SK-N-MC (cell line): ENCODE results near the gene RBM19.

Experiments used
- DNase-seq: peaks from one replicate; pipeline ENCODE4 v3.0.0-alpha.2; 2011; ENCODE audit warnings: low read depth, low spot score
- H3K27ac ChIP-seq: fragments of 200-600 bp; sonication (generic); 2 replicates; pipeline ENCODE4 v1.5.1; 2016; ENCODE audit warnings: mixed run types
- H3K36me3 ChIP-seq: fragments of 200-600 bp; sonication (generic); 2 replicates; pipeline ENCODE4 v1.6.1; 2017; ENCODE audit warnings: antibody characterized with exemption, low read length, mixed read lengths; ENCODE audit not compliant: insufficient read depth
- H3K4me3 ChIP-seq: fragments of 200-600 bp; sonication (generic); 2 replicates; pipeline ENCODE4 v1.5.1; 2016
- H3K9ac ChIP-seq: fragments of 200-600 bp; sonication (generic); 2 replicates; pipeline ENCODE4 v1.8.0; 2017; ENCODE audit warnings: mixed run types, mixed read lengths; ENCODE audit not compliant: insufficient read length
- H3K9me3 ChIP-seq: fragments of 200-600 bp; sonication (generic); 2 replicates; pipeline ENCODE4 v1.6.1; 2017; ENCODE audit warnings: low read depth, mild to moderate bottlenecking, antibody characterized with exemption, low read length, moderate library complexity, mixed read lengths
- EZH2 ChIP-seq: fragments of 200-600 bp; sonication (generic); IDR thresholded peaks from one replicate; pipeline ENCODE4 v1.6.1; 2017; ENCODE audit warnings: antibody characterized with exemption
- FOXP2 ChIP-seq: optimal IDR thresholded peaks from 2 replicates; pipeline ENCODE3; 2011; ENCODE audit warnings: mild to moderate bottlenecking, moderate library complexity; ENCODE audit not compliant: insufficient read depth; ENCODE audit errors: extremely low read length, control extremely low read depth
- POLR2AphosphoS5 ChIP-seq: IDR thresholded peaks from 2 replicates; pipeline ENCODE4 v1.6.1; 2012; ENCODE audit warnings: mild to moderate bottlenecking, low read depth, low read length, borderline replicate concordance

RBM19 gene

GRCh38 chr12:113875691-113876090, 90.4 kb downstream of the RBM19 start:
- no peak overlapping the region for H3K27ac ChIP-seq
- H3K4me3 ChIP-seq, result no peak overlapping the region
- H3K36me3 ChIP-seq, result no peaks in the 10 kb centered on the region
- H3K9me3 ChIP-seq, result no peaks in the 10 kb centered on the region
- TF ChIP-seq FOXP2 (no peak), EZH2 (no peak), POLR2AphosphoS5 (no peak)
- no peak for DNase-seq
- H3K9ac ChIP-seq, result no peak overlapping the region

- no peak overlapping the region for H3K27ac ChIP-seq
- TF ChIP-seq FOXP2 (no peak), POLR2AphosphoS5 (no peak), EZH2 (no peak)
- H3K9me3 ChIP-seq, result no peaks in the 10 kb centered on the region
- no peak overlapping the region for H3K4me3 ChIP-seq
- H3K9ac ChIP-seq, result no peak overlapping the region
- no peak for DNase-seq
- no peaks in the 10 kb centered on the region for H3K36me3 ChIP-seq
Observed at GRCh38 chr12:113874999-113875561, 91.0 kb downstream of the RBM19 start.

GRCh38 chr12:113874326-113874725, 91.8 kb downstream of the RBM19 start:
- no peaks in the 10 kb centered on the region for H3K9me3 ChIP-seq
- no peak overlapping the region for H3K4me3 ChIP-seq
- DNase-seq, result no peak

GRCh38 chr12:113873740-113874139, 92.4 kb downstream of the RBM19 start:
- H3K9me3 ChIP-seq, result no peaks in the 10 kb centered on the region
- no peak for TF ChIP-seq FOXP2
- TF ChIP-seq POLR2AphosphoS5, result no peak
- no peak for TF ChIP-seq EZH2
- no peak for DNase-seq
- H3K4me3 ChIP-seq, result no peak overlapping the region
- H3K9ac ChIP-seq, result no peak overlapping the region
- no peaks in the 10 kb centered on the region for H3K36me3 ChIP-seq
- H3K27ac ChIP-seq, result no peak overlapping the region

More at GRCh38 chr12:113874326-113874725, 91.8 kb downstream of the RBM19 start:
- no peaks in the 10 kb centered on the region for H3K36me3 ChIP-seq
- no peak for TF ChIP-seq POLR2AphosphoS5
- no peak for TF ChIP-seq EZH2
- TF ChIP-seq FOXP2, result no peak
- no peak overlapping the region for H3K9ac ChIP-seq
- no peak overlapping the region for H3K27ac ChIP-seq

- H3K36me3 ChIP-seq, result no peaks in the 10 kb centered on the region
- no peak overlapping the region for H3K27ac ChIP-seq
- no peak overlapping the region for H3K4me3 ChIP-seq
- TF ChIP-seq POLR2AphosphoS5 (no peak), EZH2 (no peak), FOXP2 (no peak)
- no peaks in the 10 kb centered on the region for H3K9me3 ChIP-seq
- DNase-seq, result no peak
- no peak overlapping the region for H3K9ac ChIP-seq
Observed at GRCh38 chr12:113870890-113871289, 95.2 kb downstream of the RBM19 start.

- no peak for DNase-seq
- Histone ChIP-seq H3K9me3 (no peaks in the 10 kb centered on the region), H3K27ac (no peak overlapping the region), H3K36me3 (no peaks in the 10 kb centered on the region), H3K9ac (no peak overlapping the region), H3K4me3 (no peak overlapping the region)
- no peak for TF ChIP-seq FOXP2
Observed at GRCh38 chr12:113870035-113870434, 96.1 kb downstream of the RBM19 start.

- no peak overlapping the region for H3K27ac ChIP-seq
- no peaks in the 10 kb centered on the region for H3K9me3 ChIP-seq
- H3K36me3 ChIP-seq, result no peaks in the 10 kb centered on the region
- H3K9ac ChIP-seq, result no peak overlapping the region
- DNase-seq, result no peak
- H3K4me3 ChIP-seq, result no peak overlapping the region
- TF ChIP-seq FOXP2, result no peak
- TF ChIP-seq POLR2AphosphoS5, result no peak
- TF ChIP-seq EZH2, result no peak
Observed at GRCh38 chr12:113868365-113868764, 97.8 kb downstream of the RBM19 start.

- H3K36me3 ChIP-seq, result no peaks in the 10 kb centered on the region
- H3K27ac ChIP-seq, result no peak overlapping the region
- no peak overlapping the region for H3K4me3 ChIP-seq
- no peak overlapping the region for H3K9ac ChIP-seq
- no peak for DNase-seq
- TF ChIP-seq EZH2, result no peak
- no peak for TF ChIP-seq FOXP2
- TF ChIP-seq POLR2AphosphoS5, result no peak
- H3K9me3 ChIP-seq, result no peaks in the 10 kb centered on the region
Observed at GRCh38 chr12:113867258-113867657, 98.9 kb downstream of the RBM19 start.

- Histone ChIP-seq H3K9me3 (no peaks in the 10 kb centered on the region), H3K27ac (no peak overlapping the region), H3K9ac (no peak overlapping the region), H3K4me3 (no peak overlapping the region), H3K36me3 (no peaks in the 10 kb centered on the region)
- TF ChIP-seq FOXP2, result no peak
- no peak for TF ChIP-seq EZH2
- no peak for TF ChIP-seq POLR2AphosphoS5
- no peak for DNase-seq
Observed at GRCh38 chr12:113866496-113866895, 99.6 kb downstream of the RBM19 start.
